Gastrocnemius medialis (tissue), 4 donors: ENCODE measurements around the gene CXXC5.

Experiments used
- POLR2A ChIP-seq, 2 donors: fragments of 450-650 bp; IDR thresholded peaks; one replicate each; pipeline ENCODE4 v1.6.1; 2017; ENCODE audit warnings: antibody characterized with exemption in 2 of 2, mild to moderate bottlenecking in 2 of 2, moderate library complexity in 2 of 2
- TF ChIP-seq, protein P1 (sequence below), 5 experiments: fragments of 450-650 bp in 3 of 5; fragments of 200-600 bp in 2 of 5; sonication (generic) in 2 of 5; IDR thresholded peaks in 4 of 5; conservative IDR thresholded peaks in 1 of 5; 1 replicate in 4 of 5; 2 replicates in 1 of 5; pipeline ENCODE4 v1.5.1; 2016 to 2019; ENCODE audit warnings: antibody characterized with exemption in 5 of 5, mild to moderate bottlenecking in 3 of 5, moderate library complexity in 3 of 5

DNA sequence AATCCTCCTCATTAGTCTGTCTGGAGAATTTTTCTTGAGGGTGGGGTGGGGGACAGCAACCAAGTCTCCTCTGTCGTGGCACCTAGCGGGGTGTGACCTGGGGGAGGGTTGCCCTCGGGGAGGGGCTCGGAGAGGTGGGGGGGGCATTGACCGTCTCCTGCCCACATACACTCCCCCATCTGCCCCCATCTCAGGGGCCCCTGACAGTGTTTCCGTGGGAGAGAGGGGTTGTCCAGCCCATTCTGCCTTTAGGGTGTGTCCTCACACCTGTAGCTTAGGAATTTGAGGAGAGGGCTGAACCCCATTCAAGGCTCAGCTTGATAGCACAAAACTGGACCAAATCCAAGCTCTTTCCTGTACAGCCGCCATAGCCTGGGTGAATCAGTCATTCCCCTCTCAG lies 5.9 kb upstream of the CXXC5 start:
- TF ChIP-seq, protein P1, sequence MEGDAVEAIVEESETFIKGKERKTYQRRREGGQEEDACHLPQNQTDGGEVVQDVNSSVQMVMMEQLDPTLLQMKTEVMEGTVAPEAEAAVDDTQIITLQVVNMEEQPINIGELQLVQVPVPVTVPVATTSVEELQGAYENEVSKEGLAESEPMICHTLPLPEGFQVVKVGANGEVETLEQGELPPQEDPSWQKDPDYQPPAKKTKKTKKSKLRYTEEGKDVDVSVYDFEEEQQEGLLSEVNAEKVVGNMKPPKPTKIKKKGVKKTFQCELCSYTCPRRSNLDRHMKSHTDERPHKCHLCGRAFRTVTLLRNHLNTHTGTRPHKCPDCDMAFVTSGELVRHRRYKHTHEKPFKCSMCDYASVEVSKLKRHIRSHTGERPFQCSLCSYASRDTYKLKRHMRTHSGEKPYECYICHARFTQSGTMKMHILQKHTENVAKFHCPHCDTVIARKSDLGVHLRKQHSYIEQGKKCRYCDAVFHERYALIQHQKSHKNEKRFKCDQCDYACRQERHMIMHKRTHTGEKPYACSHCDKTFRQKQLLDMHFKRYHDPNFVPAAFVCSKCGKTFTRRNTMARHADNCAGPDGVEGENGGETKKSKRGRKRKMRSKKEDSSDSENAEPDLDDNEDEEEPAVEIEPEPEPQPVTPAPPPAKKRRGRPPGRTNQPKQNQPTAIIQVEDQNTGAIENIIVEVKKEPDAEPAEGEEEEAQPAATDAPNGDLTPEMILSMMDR (IDR thresholded peaks at IDR 0.05 in 4 of 5, conservative IDR thresholded peaks at IDR 0.05 in 1 of 5) = no peak
- TF ChIP-seq POLR2A (IDR thresholded peaks at IDR 0.05) = no peak
